MCF 10A (cell line): Measurements from ENCODE around the gene BPTF. TPM values are rescaled to one million over a fixed set of nuclear protein-coding genes. Genes with fewer than 3 reads are reported as not detected.

Source experiments
- BruUV-seq: library from RNA; stranded (reverse); fragments of 400-500 nt; replicated peaks from 2 replicates; lab custom pipeline; 2021; lab: Mats Ljungman, UMichigan
- CTCF ChIA-PET: fragments of 300-600 bp; sonication (Branson Sonifier 250); formaldehyde crosslinking; extraction: SDS; loops from one replicate; lab custom pipeline; 2021; ENCODE audit warnings: antibody characterized with exemption, inconsistent platforms; lab: Yijun Ruan, JAX
- POLR2A ChIA-PET: fragments of 300-600, 350-650 bp; sonication (Branson Sonifier 250); formaldehyde crosslinking; extraction: SDS; loops from one replicate; lab custom pipeline; 2020; ENCODE audit warnings: antibody characterized with exemption, inconsistent platforms; lab: Yijun Ruan, JAX
- DNase-seq: peaks from one replicate; pipeline ENCODE4 v3.0.0-alpha.2; 2018; ENCODE audit not compliant: unreplicated experiment
- H3K27ac Mint-ChIP-seq: one replicate; pipeline ENCODE4 v1.8.0; 2022; ENCODE audit warnings: mild to moderate bottlenecking, low read depth, mixed read lengths; ENCODE audit not compliant: unreplicated experiment
- H3K27me3 Mint-ChIP-seq: one replicate; pipeline ENCODE4 v1.8.0; 2022; ENCODE audit warnings: mixed read lengths; ENCODE audit not compliant: insufficient read depth, unreplicated experiment
- H3K36me3 Mint-ChIP-seq: one replicate; pipeline ENCODE4 v1.8.0; 2022; ENCODE audit warnings: mild to moderate bottlenecking, moderate library complexity, mixed read lengths; ENCODE audit not compliant: insufficient read depth, unreplicated experiment
- H3K4me1 Mint-ChIP-seq: one replicate; pipeline ENCODE4 v1.8.0; 2022; ENCODE audit warnings: mixed read lengths; ENCODE audit not compliant: insufficient read depth, unreplicated experiment
- H3K4me3 Mint-ChIP-seq: one replicate; pipeline ENCODE4 v1.8.0; 2022; ENCODE audit warnings: mild to moderate bottlenecking, moderate library complexity, mixed read lengths; ENCODE audit not compliant: unreplicated experiment
- H3K9me3 Mint-ChIP-seq: one replicate; pipeline ENCODE4 v1.8.0; 2022; ENCODE audit warnings: mixed read lengths; ENCODE audit not compliant: unreplicated experiment
- CTCF ChIP-seq: fragments of 200-600 bp; IDR thresholded peaks from one replicate; pipeline ENCODE4 v1.8.0; 2022; ENCODE audit warnings: antibody characterized with exemption, mild to moderate bottlenecking; ENCODE audit not compliant: unreplicated experiment
- intact Hi-C: fragments of 100-400 bp; cut with micrococcal nuclease; formaldehyde crosslinking; loops from 2 replicates; pipeline ENCODE4 v1.14.1; 2022
- total RNA-seq: library from RNA; stranded (reverse); gene quantifications from 2 replicates; pipeline ENCODE4 v1.2.3, GENCODE V29; 2022

BPTF gene
- total RNA-seq, 1 experiment from 2014 or later: 63.7 TPM

GRCh38 chr17:67999291-67999911 lies 174.1 kb downstream of the BPTF start:
- no peaks in the 10 kb centered on the region for H3K27me3 Mint-ChIP-seq
- BruUV-seq: no TSS peak
- intact Hi-C loops: loop anchor here (10.0 kb wide), 1 partner anchor 105 kb away; no protein-coding TSS in a partner anchor
- ChIA-PET POLR2A (no interaction called here), CTCF (no interaction called here)
- peaks cover 5% of the 10 kb centered on the region for H3K36me3 Mint-ChIP-seq
- no peak overlapping the region for H3K4me3 Mint-ChIP-seq
- no peak overlapping the region for H3K27ac Mint-ChIP-seq
- H3K9me3 Mint-ChIP-seq: no peaks in the 10 kb centered on the region
- H3K4me1 Mint-ChIP-seq: peaks cover 20% of the 10 kb centered on the region
- DNase-seq: peak; percentile 33
- TF ChIP-seq CTCF: no peak

GRCh38 chr17:68004201-68004600 lies 178.9 kb downstream of the BPTF start:
- H3K36me3 Mint-ChIP-seq: no peaks in the 10 kb centered on the region
- DNase-seq: no peak
- no TSS peak for BruUV-seq
- H3K4me3 Mint-ChIP-seq: no peak overlapping the region
- intact Hi-C loops: no loop called here
- H3K4me1 Mint-ChIP-seq: no peaks in the 10 kb centered on the region
- CTCF ChIA-PET: interaction anchor here (0.6 kb wide), 1 partner anchor 201 kb away, joined by 3 read pairs; no protein-coding TSS in a partner anchor
- POLR2A ChIA-PET: interaction anchor here (0.6 kb wide), 1 partner anchor 36 kb away, joined by 3 read pairs; no protein-coding TSS in a partner anchor
- TF ChIP-seq CTCF: no peak
- no peaks in the 10 kb centered on the region for H3K27me3 Mint-ChIP-seq
- no peak overlapping the region for H3K27ac Mint-ChIP-seq
- H3K9me3 Mint-ChIP-seq: no peaks in the 10 kb centered on the region

- ChIA-PET CTCF (no interaction called here), POLR2A (interaction anchor here (0.8 to 2.3 kb wide), 3 partner anchors 11 to 13 kb away, joined by 4 to 12 read pairs (median 7); partner anchors contain the start of gene C17orf58)
- Mint-ChIP-seq H3K36me3 (no peaks in the 10 kb centered on the region), H3K4me3 (no peak overlapping the region), H3K4me1 (no peaks in the 10 kb centered on the region), H3K9me3 (no peaks in the 10 kb centered on the region), H3K27ac (no peak overlapping the region), H3K27me3 (no peaks in the 10 kb centered on the region)
- intact Hi-C loops: no loop called here
- no peak for DNase-seq
- no peak for TF ChIP-seq CTCF
- no TSS peak for BruUV-seq
Measured at GRCh38 chr17:68006797-68007196, 181.5 kb downstream of the BPTF start.

GRCh38 chr17:68011199-68011665 lies 185.9 kb downstream of the BPTF start:
- no peaks in the 10 kb centered on the region for H3K27me3 Mint-ChIP-seq
- ChIA-PET CTCF (interaction anchor here (0.6 to 2.6 kb wide), 9 partner anchors 9 to 95 kb away, joined by 3 to 11 read pairs (median 3); no protein-coding TSS in a partner anchor), POLR2A (interaction anchor here (0.7 kb wide), 1 partner anchor 8 kb away, joined by 3 read pairs; no protein-coding TSS in a partner anchor)
- no peaks in the 10 kb centered on the region for H3K4me1 Mint-ChIP-seq
- peak; percentile 48 for DNase-seq
- H3K4me3 Mint-ChIP-seq: no peak overlapping the region
- no peaks in the 10 kb centered on the region for H3K36me3 Mint-ChIP-seq
- H3K27ac Mint-ChIP-seq: no peak overlapping the region
- no peaks in the 10 kb centered on the region for H3K9me3 Mint-ChIP-seq
- BruUV-seq: no TSS peak
- intact Hi-C loops: no loop called here
- TF ChIP-seq CTCF: peak; percentile 71
